Neuronal stem cell (in vitro differentiated cells): Measurements from ENCODE around the gene SEPTIN12.

Source experiments
- DNase-seq: peaks from one replicate; pipeline ENCODE4 v3.0.0-alpha.2; 2013; ENCODE audit warnings: low spot score
- H2AFZ ChIP-seq: one replicate; pipeline ENCODE4 v1.6.1; 2013; ENCODE audit warnings: mild to moderate bottlenecking, low read length, inconsistent platforms
- H2AK5ac ChIP-seq: 2 replicates; pipeline ENCODE4 v1.6.1; 2013; ENCODE audit warnings: low read depth, mild to moderate bottlenecking, inconsistent platforms, low read length, moderate library complexity, mixed read lengths
- H2BK120ac ChIP-seq: 2 replicates; pipeline ENCODE4 v1.6.1; 2013; ENCODE audit warnings: low read depth, mild to moderate bottlenecking, inconsistent platforms, low read length, moderate library complexity, mixed read lengths
- H2BK12ac ChIP-seq: one replicate; pipeline ENCODE4 v1.6.1; 2013; ENCODE audit warnings: low read length, inconsistent platforms
- H2BK15ac ChIP-seq: 2 replicates; pipeline ENCODE4 v1.6.1; 2013; ENCODE audit warnings: mild to moderate bottlenecking, low read length, inconsistent platforms, mixed read lengths
- H2BK5ac ChIP-seq: one replicate; pipeline ENCODE4 v1.6.1; 2013; ENCODE audit warnings: inconsistent platforms, mild to moderate bottlenecking, low read length, moderate library complexity
- H3K14ac ChIP-seq: one replicate; pipeline ENCODE4 v1.6.1; 2013; ENCODE audit warnings: low read length, inconsistent platforms
- H3K18ac ChIP-seq: 2 replicates; pipeline ENCODE4 v1.6.1; 2013; ENCODE audit warnings: low read length, inconsistent platforms
- H3K23ac ChIP-seq: 2 replicates; pipeline ENCODE4 v1.6.1; 2013; ENCODE audit warnings: low read depth, mild to moderate bottlenecking, mixed read lengths, low read length, inconsistent platforms; ENCODE audit not compliant: poor library complexity
- H3K27ac ChIP-seq: replicated peaks from 3 replicates; pipeline ENCODE4 v1.5.1; 2013; ENCODE audit warnings: low read length, inconsistent platforms
- H3K27me3 ChIP-seq, 3 experiments: 2 replicates each; pipeline ENCODE4 v1.6.1; 2013; ENCODE audit warnings: low read length in 3 of 3, mild to moderate bottlenecking in 2 of 3, inconsistent platforms in 1 of 3, low read depth in 1 of 3, mixed read lengths in 1 of 3, moderate library complexity in 1 of 3; ENCODE audit not compliant: control insufficient read depth in 3 of 3, insufficient read depth in 3 of 3
- H3K36me3 ChIP-seq, 2 donors: replicated peaks in 1 of 2; 2 replicates each; pipeline ENCODE4 v1.6.1; 2013; ENCODE audit warnings: low read length in 2 of 2; ENCODE audit not compliant: control insufficient read depth in 2 of 2, insufficient read depth in 2 of 2
- H3K4ac ChIP-seq: 2 replicates; pipeline ENCODE4 v1.6.1; 2013; ENCODE audit warnings: inconsistent platforms, mild to moderate bottlenecking, low read length, moderate library complexity
- H3K4me1 ChIP-seq, 2 donors: 1 replicate in 1 of 2; 2 replicates in 1 of 2; pipeline ENCODE4 v1.6.1; 2013; ENCODE audit warnings: low read length in 2 of 2, low read depth in 1 of 2; ENCODE audit not compliant: control insufficient read depth in 2 of 2, insufficient read depth in 1 of 2
- H3K4me2 ChIP-seq: one replicate; pipeline ENCODE4 v1.6.1; 2013; ENCODE audit warnings: mild to moderate bottlenecking, low read length, inconsistent platforms; ENCODE audit not compliant: insufficient read depth, poor library complexity, severe bottlenecking
- H3K4me3 ChIP-seq, 2 donors: 2 replicates each; pipeline ENCODE4 v1.5.1; 2013; ENCODE audit warnings: low read length in 2 of 2, mild to moderate bottlenecking in 2 of 2, inconsistent platforms in 1 of 2, moderate library complexity in 1 of 2
- H3K79me1 ChIP-seq: one replicate; pipeline ENCODE4 v1.6.1; 2013; ENCODE audit warnings: low read depth, mild to moderate bottlenecking, inconsistent platforms, low read length, moderate library complexity
- H3K9ac ChIP-seq: one replicate; pipeline ENCODE4 v1.6.1; 2013; ENCODE audit warnings: mild to moderate bottlenecking, low read depth, low read length, inconsistent platforms; ENCODE audit not compliant: poor library complexity
- H3K9me3 ChIP-seq, 2 donors: replicated peaks in 1 of 2; 2 replicates each; pipeline versions ENCODE3 to v1.6.1; 2013; ENCODE audit warnings: low read length in 2 of 2, mild to moderate bottlenecking in 2 of 2, inconsistent platforms in 1 of 2, low read depth in 1 of 2, mixed read lengths in 1 of 2, moderate library complexity in 1 of 2; ENCODE audit not compliant: control insufficient read depth in 2 of 2, insufficient read depth in 1 of 2
- H4K8ac ChIP-seq: one replicate; pipeline ENCODE4 v1.6.1; 2013; ENCODE audit warnings: low read depth, mild to moderate bottlenecking, inconsistent platforms, low read length, moderate library complexity
- H4K91ac ChIP-seq: one replicate; pipeline ENCODE4 v1.6.1; 2013; ENCODE audit warnings: low read length, low read depth, mild to moderate bottlenecking, inconsistent platforms; ENCODE audit not compliant: poor library complexity
- WGBS, 2 donors: extraction: QIAGEN DNeasy Blood & Tissue Kit; methylation state at CpG; one replicate each; pipeline ENCODE4 v1.1.7; 2013; ENCODE audit warnings: missing lambda C conversion rate in 2 of 2, mixed read lengths in 1 of 2; ENCODE audit not compliant: insufficient read length in 2 of 2, insufficient replicate concordance in 1 of 2; ENCODE audit errors: extremely low coverage in 2 of 2; 5-methylcytosine and 5-hydroxymethylcytosine counted together

SEPTIN12 gene

DNA sequence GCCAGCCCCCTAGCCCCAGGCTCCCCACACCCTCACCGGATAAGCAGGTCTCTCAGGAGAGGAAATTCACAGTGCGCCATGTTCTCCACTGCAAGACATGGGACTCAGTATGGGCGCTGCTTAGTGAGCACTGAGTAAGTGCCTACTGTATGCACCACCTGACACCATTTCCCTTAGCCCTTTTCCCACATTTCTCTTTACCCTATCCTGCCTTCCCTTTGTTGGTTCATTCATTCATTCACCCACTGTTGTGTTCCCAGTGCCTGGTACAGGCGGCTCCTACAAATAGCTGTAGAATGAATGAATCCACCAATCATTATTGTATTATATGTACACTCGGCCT is 10.1 kb downstream of the SEPTIN12 start:
- Histone ChIP-seq H2BK12ac (no peak overlapping the region), H3K14ac (no peak overlapping the region), H3K79me1 (no peaks in the 10 kb centered on the region), H3K9me3 (no peaks in the 10 kb centered on the region), H2AFZ (no peak overlapping the region), H3K36me3 (no peaks in the 10 kb centered on the region), H3K27me3 (no peaks in the 10 kb centered on the region), H3K4me2 (no peak overlapping the region), H4K91ac (no peak overlapping the region), H3K4me3 (no peak overlapping the region), H2BK5ac (no peak overlapping the region), H2BK15ac (no peak overlapping the region), H3K18ac (no peak overlapping the region), H3K9ac (no peak overlapping the region), H2BK120ac (no peak overlapping the region), H4K8ac (no peak overlapping the region), H3K23ac (no peak overlapping the region), H3K4me1 (peaks cover 0 to 1% of the 10 kb centered on the region in 2 donors), H3K4ac (no peak overlapping the region), H3K27ac (no peak overlapping the region), H2AK5ac (no peak overlapping the region)
- no peak for DNase-seq
- no CpG with 5 or more reads among the region's 5 CpGs for WGBS, 2 donors

DNA sequence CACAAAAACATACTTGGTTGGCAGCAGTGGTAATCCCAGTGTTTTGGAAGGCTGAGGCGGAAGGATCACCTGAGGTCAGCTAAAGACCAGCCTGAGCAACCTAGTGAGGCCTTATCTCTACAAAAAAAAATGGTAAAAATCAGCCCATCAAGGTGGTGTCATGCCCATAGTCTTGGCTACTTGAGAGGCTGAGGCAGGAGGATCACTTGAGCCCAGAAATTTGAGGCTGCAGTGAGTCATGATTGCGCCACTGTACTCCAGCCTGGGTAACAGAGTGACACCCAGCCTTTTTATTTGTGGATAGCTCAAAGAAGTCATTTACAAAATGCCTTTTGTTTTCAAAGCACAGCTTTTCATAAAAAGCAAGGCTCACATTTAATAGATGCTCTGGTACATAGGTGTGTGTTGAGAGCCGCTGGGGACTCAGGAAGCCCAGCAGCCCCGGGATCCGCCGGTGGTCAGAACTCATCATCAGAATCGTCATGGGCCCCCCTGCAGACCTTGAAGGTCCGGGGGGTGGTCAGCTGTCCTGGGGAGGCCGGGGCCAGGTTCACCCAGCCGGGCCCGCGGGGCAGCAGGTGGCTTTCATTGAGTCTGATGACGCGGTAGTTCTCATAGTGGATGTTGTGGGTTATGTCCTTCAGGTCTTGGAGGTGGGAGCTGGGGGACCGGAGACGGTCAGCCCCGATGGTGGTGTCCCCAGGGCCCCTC is 10.7 kb downstream of the SEPTIN12 start:
- Histone ChIP-seq H2BK15ac (no peak overlapping the region), H3K23ac (no peak overlapping the region), H4K91ac (no peak overlapping the region), H3K36me3 (no peaks in the 10 kb centered on the region), H3K27ac (no peak overlapping the region), H2AK5ac (no peak overlapping the region), H2AFZ (no peak overlapping the region), H3K79me1 (no peaks in the 10 kb centered on the region), H3K4me2 (no peak overlapping the region), H3K4me1 (peaks cover 0 to 1% of the 10 kb centered on the region in 2 donors), H3K18ac (no peak overlapping the region), H3K14ac (no peak overlapping the region), H3K4me3 (no peak overlapping the region), H4K8ac (no peak overlapping the region), H2BK5ac (no peak overlapping the region), H3K9ac (no peak overlapping the region), H2BK120ac (no peak overlapping the region), H3K9me3 (no peaks in the 10 kb centered on the region), H3K4ac (no peak overlapping the region), H2BK12ac (no peak overlapping the region), H3K27me3 (no peaks in the 10 kb centered on the region)
- no CpG with 5 or more reads among the region's 17 CpGs for WGBS, 2 donors
- DNase-seq: no peak

GRCh38 chr16:4776141-4776705 is 11.9 kb downstream of the SEPTIN12 start:
- no peak overlapping the region for H4K8ac ChIP-seq
- no peak overlapping the region for H2BK12ac ChIP-seq
- peak overlapping the region in 1 of 2 donors; percentile 4 for H3K4me3 ChIP-seq
- no peak overlapping the region for H4K91ac ChIP-seq
- H2AK5ac ChIP-seq: no peak overlapping the region
- no peak overlapping the region for H3K18ac ChIP-seq
- H3K9ac ChIP-seq: no peak overlapping the region
- H3K4ac ChIP-seq: no peak overlapping the region
- H3K27ac ChIP-seq: no peak overlapping the region
- H2BK120ac ChIP-seq: no peak overlapping the region
- no peak overlapping the region for H3K14ac ChIP-seq
- no peak overlapping the region for H3K23ac ChIP-seq
- H3K4me2 ChIP-seq: no peak overlapping the region
- H2AFZ ChIP-seq: no peak overlapping the region
- peaks cover 0 to 1% of the 10 kb centered on the region in 2 donors for H3K4me1 ChIP-seq
- no peaks in the 10 kb centered on the region for H3K27me3 ChIP-seq
- H2BK5ac ChIP-seq: no peak overlapping the region
- WGBS, 2 donors: no CpG with 5 or more reads among the region's 2 CpGs
- H3K36me3 ChIP-seq: no peaks in the 10 kb centered on the region
- no peaks in the 10 kb centered on the region for H3K9me3 ChIP-seq
- DNase-seq: no peak
- H3K79me1 ChIP-seq: no peaks in the 10 kb centered on the region
- no peak overlapping the region for H2BK15ac ChIP-seq

DNA sequence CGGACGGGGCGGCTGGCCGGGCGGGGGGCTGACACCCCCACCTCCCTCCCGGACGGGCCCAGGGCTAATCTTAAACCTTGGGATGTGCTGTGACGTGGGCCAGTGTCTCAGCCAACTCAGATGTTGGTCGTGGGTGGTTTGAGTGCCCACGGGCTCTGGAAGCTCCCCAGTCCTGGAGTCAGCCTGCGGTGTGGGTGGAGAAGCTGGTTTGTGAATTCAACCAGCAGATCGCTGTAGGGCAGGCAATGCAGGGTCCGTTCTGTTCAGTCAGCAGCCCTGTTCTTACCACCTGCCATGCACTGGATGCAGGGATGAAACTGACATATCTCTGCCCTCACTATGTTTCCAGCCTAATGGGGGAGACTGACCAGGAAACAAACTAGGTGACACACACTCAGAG is 13.1 kb downstream of the SEPTIN12 start:
- no peak overlapping the region for H2AFZ ChIP-seq
- no peak overlapping the region for H4K8ac ChIP-seq
- no peak overlapping the region for H3K9ac ChIP-seq
- H4K91ac ChIP-seq: no peak overlapping the region
- no peak overlapping the region for H2BK5ac ChIP-seq
- H3K36me3 ChIP-seq: no peaks in the 10 kb centered on the region
- H3K18ac ChIP-seq: peak overlapping the region; percentile 7
- H3K9me3 ChIP-seq: no peaks in the 10 kb centered on the region
- no peaks in the 10 kb centered on the region for H3K79me1 ChIP-seq
- no peak overlapping the region for H3K4me3 ChIP-seq
- no peak overlapping the region for H3K4me2 ChIP-seq
- no peaks in the 10 kb centered on the region for H3K27me3 ChIP-seq
- no peak overlapping the region for H2BK12ac ChIP-seq
- H3K23ac ChIP-seq: no peak overlapping the region
- H3K4me1 ChIP-seq: peaks cover 0 to 1% of the 10 kb centered on the region in 2 donors
- H3K4ac ChIP-seq: no peak overlapping the region
- no peak overlapping the region for H3K14ac ChIP-seq
- DNase-seq: no peak
- no peak overlapping the region for H2BK120ac ChIP-seq
- H3K27ac ChIP-seq: no peak overlapping the region
- H2BK15ac ChIP-seq: no peak overlapping the region
- no peak overlapping the region for H2AK5ac ChIP-seq
- no CpG with 5 or more reads among the region's 13 CpGs for WGBS, 2 donors
